PC-9 (cell line): Measurements from ENCODE around the gene ITPRIP.

Experiments used
- EZH2 ChIP-seq: fragments of 200-600 bp; sonication (generic); IDR thresholded peaks from 2 replicates; pipeline ENCODE4 v1.8.0; 2017; ENCODE audit warnings: antibody characterized with exemption, low read depth
- TF ChIP-seq, protein P1 (sequence below): fragments of 200-600 bp; sonication (generic); conservative IDR thresholded peaks from 2 replicates; pipeline ENCODE4 v1.6.1; 2017; ENCODE audit warnings: mixed run types, antibody characterized with exemption, mild to moderate bottlenecking, moderate library complexity

DNA sequence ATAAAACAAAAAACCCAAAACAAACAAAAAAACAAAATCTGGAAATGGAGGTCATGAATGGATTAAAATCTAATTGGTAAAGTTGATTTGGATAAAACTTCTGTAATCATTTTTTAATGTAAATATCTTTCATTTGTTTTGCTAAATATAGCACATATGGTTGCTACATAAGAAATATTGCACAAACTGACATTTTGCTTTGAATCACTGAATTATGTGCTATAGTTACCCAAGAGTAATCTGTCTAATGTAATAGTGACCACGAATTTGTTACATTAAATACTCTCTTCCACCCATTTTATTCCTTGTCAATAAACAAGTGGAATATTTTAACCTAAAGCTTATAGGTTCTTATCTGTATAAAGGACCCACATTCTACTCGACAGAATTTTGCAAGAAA lies 21.5 kb upstream of the ITPRIP start:
- TF ChIP-seq, protein P1, sequence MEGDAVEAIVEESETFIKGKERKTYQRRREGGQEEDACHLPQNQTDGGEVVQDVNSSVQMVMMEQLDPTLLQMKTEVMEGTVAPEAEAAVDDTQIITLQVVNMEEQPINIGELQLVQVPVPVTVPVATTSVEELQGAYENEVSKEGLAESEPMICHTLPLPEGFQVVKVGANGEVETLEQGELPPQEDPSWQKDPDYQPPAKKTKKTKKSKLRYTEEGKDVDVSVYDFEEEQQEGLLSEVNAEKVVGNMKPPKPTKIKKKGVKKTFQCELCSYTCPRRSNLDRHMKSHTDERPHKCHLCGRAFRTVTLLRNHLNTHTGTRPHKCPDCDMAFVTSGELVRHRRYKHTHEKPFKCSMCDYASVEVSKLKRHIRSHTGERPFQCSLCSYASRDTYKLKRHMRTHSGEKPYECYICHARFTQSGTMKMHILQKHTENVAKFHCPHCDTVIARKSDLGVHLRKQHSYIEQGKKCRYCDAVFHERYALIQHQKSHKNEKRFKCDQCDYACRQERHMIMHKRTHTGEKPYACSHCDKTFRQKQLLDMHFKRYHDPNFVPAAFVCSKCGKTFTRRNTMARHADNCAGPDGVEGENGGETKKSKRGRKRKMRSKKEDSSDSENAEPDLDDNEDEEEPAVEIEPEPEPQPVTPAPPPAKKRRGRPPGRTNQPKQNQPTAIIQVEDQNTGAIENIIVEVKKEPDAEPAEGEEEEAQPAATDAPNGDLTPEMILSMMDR: no peak
- no peak for TF ChIP-seq EZH2
